Left hindlimb (tissue), 1 donor: Measurements from ENCODE around the gene UBE2G1.
"Not testable (repeated sequence)": the region's sequence is repeated elsewhere in the genome, so short reads cannot be mapped to it uniquely, and the experiment has no call there.

Experiments
- DNase-seq: peaks from one replicate; pipeline ENCODE4 v3.0.0-alpha.2; 2018

UBE2G1 gene

GRCh38 chr17:4366327-4367063, at the start of gene UBE2G1:
UBE2G1 (minus strand) TSS chr17:4366675; CDS start chr17:4366316, 359 bp downstream.
- DNase-seq = peak; percentile 99

GRCh38 chr17:4412933-4413831, 46.7 kb upstream of the UBE2G1 start:
- peak; percentile 90 for DNase-seq

GRCh38 chr17:4411201-4411600, 44.7 kb upstream of the UBE2G1 start:
- DNase-seq = no peak

GRCh38 chr17:4409659-4410058, 43.2 kb upstream of the UBE2G1 start:
- no peak for DNase-seq

- no peak for DNase-seq
Measured at GRCh38 chr17:4407851-4408250, 41.4 kb upstream of the UBE2G1 start.

- no peak for DNase-seq
Measured at GRCh38 chr17:4407216-4407615, 40.7 kb upstream of the UBE2G1 start.

- no peak for DNase-seq
Measured at GRCh38 chr17:4406386-4406785, 39.9 kb upstream of the UBE2G1 start.

- DNase-seq = no peak
Measured at GRCh38 chr17:4405699-4406098, 39.2 kb upstream of the UBE2G1 start.

GRCh38 chr17:4405038-4405669, 38.7 kb upstream of the UBE2G1 start:
- DNase-seq = no peak

GRCh38 chr17:4397840-4398239, 31.4 kb upstream of the UBE2G1 start:
- DNase-seq = no peak

- no peak for DNase-seq
Measured at GRCh38 chr17:4395111-4395478, 28.6 kb upstream of the UBE2G1 start.

- DNase-seq = no peak
Measured at GRCh38 chr17:4394208-4395110, 28.0 kb upstream of the UBE2G1 start.

- DNase-seq = no peak
Measured at GRCh38 chr17:4393806-4394205, 27.3 kb upstream of the UBE2G1 start.

- DNase-seq = no peak
Measured at GRCh38 chr17:4389079-4389478, 22.6 kb upstream of the UBE2G1 start.

- DNase-seq = no peak
Measured at GRCh38 chr17:4387137-4387536, 20.7 kb upstream of the UBE2G1 start.

- no peak for DNase-seq
Measured at GRCh38 chr17:4386406-4386805, 19.9 kb upstream of the UBE2G1 start.

- no peak for DNase-seq
Measured at GRCh38 chr17:4381690-4382671, 15.5 kb upstream of the UBE2G1 start.

GRCh38 chr17:4378626-4379025, 12.2 kb upstream of the UBE2G1 start:
- no peak for DNase-seq

- not testable (repeated sequence) for DNase-seq
Measured at GRCh38 chr17:4377247-4377646, 10.8 kb upstream of the UBE2G1 start.

- not testable (repeated sequence) for DNase-seq
Measured at GRCh38 chr17:4375796-4376440, 9.4 kb upstream of the UBE2G1 start.
